ENCODE data around the gene MACF1. TPM values are rescaled to one million over a fixed set of nuclear protein-coding genes. Genes with fewer than 3 reads are reported as not detected.

Gene MACF1
- total and polyA plus RNA-seq, 2 of the 13 experiments (the other 11 are each of a cell fraction or from before 2014, with no cell fraction given) = 36.7 to 65.4 TPM

DNA sequence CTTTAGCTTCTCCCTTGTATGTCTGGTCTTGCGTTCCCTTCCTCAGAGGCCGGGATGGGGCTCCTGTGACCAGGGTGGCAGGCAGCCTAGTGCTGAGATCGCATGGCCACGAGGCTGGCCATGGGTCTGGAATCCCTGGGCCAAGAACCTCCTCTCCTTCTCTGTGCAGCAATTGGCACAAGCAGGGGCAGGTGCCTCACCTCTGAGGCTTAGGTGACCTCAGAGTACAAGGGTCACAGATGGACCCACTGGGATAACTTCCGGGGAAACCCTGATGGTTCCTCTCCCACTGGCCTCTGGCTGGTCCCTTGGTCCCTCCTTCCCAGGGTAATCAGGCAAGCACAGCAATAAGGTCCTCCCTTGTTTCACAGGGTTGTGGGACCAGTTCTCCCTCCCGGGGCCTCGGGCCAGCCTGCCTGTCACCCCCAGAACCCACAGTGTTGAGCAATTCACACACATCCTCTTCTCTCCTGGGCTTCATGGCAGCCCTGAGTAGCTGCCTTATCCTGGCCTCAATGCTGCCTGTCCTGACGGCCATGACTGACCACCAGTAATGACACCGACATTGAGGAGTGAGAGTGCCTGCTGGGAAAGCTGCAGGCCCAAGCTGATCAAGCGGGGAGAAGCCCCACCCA is 325.5 kb downstream of the MACF1 start:
- no TSS peak for BruUV-seq (replicated peaks)
- no peaks in the 10 kb centered on the region for H3K27me3 ChIP-seq (ENCODE audit: control insufficient read depth in 1 of 2, insufficient read depth in 2 of 2, low read length in 2 of 2)
- CTCF ChIA-PET (ENCODE audit: low intra/inter-chr PET ratio, low total read pairs) = no interaction called here
- no peak overlapping the region for H3K9ac ChIP-seq (ENCODE audit: insufficient read depth, low read depth, low read length)
- no peaks in the 10 kb centered on the region for H3K79me2 ChIP-seq (ENCODE audit: insufficient read depth, low read length)
- no peak overlapping the region for H3K4me2 ChIP-seq (ENCODE audit: low read depth, low read length)
- ATAC-seq (no peak), DNase-seq (ENCODE audit: low spot score) (no peak), FAIRE-seq (no peak)
- no peaks in the 10 kb centered on the region for H3K36me3 ChIP-seq (replicated peaks in 1 of 2; ENCODE audit: control insufficient read depth in 1 of 2, insufficient read depth in 2 of 2, low read length in 2 of 2)
- no peaks in the 10 kb centered on the region for H3K4me1 ChIP-seq (ENCODE audit: insufficient read depth, low read length)
- TF ChIP-seq PAX8 (CRISPR knock-in tag; IDR thresholded peaks at IDR 0.05; ENCODE audit: borderline replicate concordance) = no peak
- WGBS (ENCODE audit: low lambda C conversion rate) = 95% methylated on average over 6 of the region's 10 CpGs
- in situ Hi-C loops (cut with HindIII; ENCODE audit: extremely low pct_ligation_motif_present, low pct_unique_long_range_greater_than_20kb) (loop anchor here (25.0 kb wide), 1 partner anchor 443 kb away; no protein-coding TSS in a partner anchor), intact Hi-C loops (cut with micrococcal nuclease; ENCODE audit: unreplicated experiment) (loop anchor here (10.0 kb wide), 1 partner anchor 65 kb away; no protein-coding TSS in a partner anchor)
- no peaks in the 10 kb centered on the region for H3K9me3 ChIP-seq (ENCODE audit: low read length)
- POLR2A ChIA-PET = no interaction called here
- H4K20me1 ChIP-seq (ENCODE audit: insufficient read depth, low read length) = no peaks in the 10 kb centered on the region
- H3K27ac ChIP-seq (ENCODE audit: extremely low read length, insufficient read depth, low read length) = no peak overlapping the region
- no peak overlapping the region for H2AFZ ChIP-seq (ENCODE audit: low read length)
- H3K4me3 ChIP-seq (replicated peaks in 1 of 3; ENCODE audit: insufficient read depth in 1 of 3, low read depth in 2 of 3, low read length in 3 of 3) = no peak overlapping the region

DNA sequence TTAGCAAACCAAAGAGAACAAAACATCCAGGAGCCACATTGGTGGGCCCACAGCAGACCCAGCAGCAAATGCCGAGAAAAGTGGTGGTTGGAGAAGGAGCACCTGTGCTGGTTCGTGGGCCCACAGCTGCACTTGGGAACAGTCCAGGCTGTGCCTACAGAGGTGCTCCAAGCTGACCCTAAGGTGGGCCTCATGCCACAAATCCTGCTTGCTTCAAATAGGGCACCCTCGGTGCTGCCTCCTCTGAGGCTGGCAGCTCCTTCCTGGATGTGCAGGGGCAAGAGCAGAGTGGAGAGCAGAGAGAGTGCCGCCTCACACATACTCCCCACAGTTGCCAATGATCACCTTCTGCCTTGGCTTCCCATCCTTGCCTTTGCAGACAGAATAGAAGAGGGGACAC is 327.0 kb downstream of the MACF1 start:
- H3K4me2 ChIP-seq (ENCODE audit: low read depth, low read length) = no peak overlapping the region
- WGBS (ENCODE audit: low lambda C conversion rate) = 100% methylated on average over 2 of the region's 4 CpGs
- no peak for FAIRE-seq
- no peak for ATAC-seq
- H3K36me3 ChIP-seq (replicated peaks in 1 of 2; ENCODE audit: control insufficient read depth in 1 of 2, insufficient read depth in 2 of 2, low read length in 2 of 2) = no peaks in the 10 kb centered on the region
- no peaks in the 10 kb centered on the region for H3K27me3 ChIP-seq (ENCODE audit: control insufficient read depth in 1 of 2, insufficient read depth in 2 of 2, low read length in 2 of 2)
- CTCF ChIA-PET (ENCODE audit: low intra/inter-chr PET ratio, low total read pairs) = no interaction called here
- intact Hi-C loops (cut with micrococcal nuclease; ENCODE audit: unreplicated experiment) (loop anchor here (10.0 kb wide), 1 partner anchor 67 kb away; no protein-coding TSS in a partner anchor), in situ Hi-C loops (cut with HindIII; ENCODE audit: extremely low pct_ligation_motif_present, low pct_unique_long_range_greater_than_20kb) (loop anchor here (25.0 kb wide), 1 partner anchor 444 kb away; no protein-coding TSS in a partner anchor)
- no peaks in the 10 kb centered on the region for H4K20me1 ChIP-seq (ENCODE audit: insufficient read depth, low read length)
- H3K9ac ChIP-seq (ENCODE audit: insufficient read depth, low read depth, low read length) = no peak overlapping the region
- no peak overlapping the region for H3K4me3 ChIP-seq (replicated peaks in 1 of 3; ENCODE audit: insufficient read depth in 1 of 3, low read depth in 2 of 3, low read length in 3 of 3)
- no peak overlapping the region for H2AFZ ChIP-seq (ENCODE audit: low read length)
- no peaks in the 10 kb centered on the region for H3K4me1 ChIP-seq (ENCODE audit: insufficient read depth, low read length)
- no peaks in the 10 kb centered on the region for H3K9me3 ChIP-seq (ENCODE audit: low read length)
- no peak overlapping the region for H3K27ac ChIP-seq (ENCODE audit: extremely low read length, insufficient read depth, low read length)
- BruUV-seq (replicated peaks) = no TSS peak
- DNase-seq (ENCODE audit: low spot score) = no peak
- TF ChIP-seq MIER2 (CRISPR knock-in tag; IDR thresholded peaks at IDR 0.05) (no peak), ZFP41 (CRISPR knock-in tag; IDR thresholded peaks at IDR 0.05; ENCODE audit: borderline replicate concordance) (no peak), NFE2L2 (IDR thresholded peaks at IDR 0.05; ENCODE audit: low read length) (no peak), NPAS2 (CRISPR knock-in tag; IDR thresholded peaks at IDR 0.05; ENCODE audit: borderline replicate concordance) (no peak), ZNF331 (CRISPR knock-in tag; IDR thresholded peaks at IDR 0.05) (no peak), TCF7L2 (IDR thresholded peaks at IDR 0.05; ENCODE audit: low read depth, low read length) (no peak), SMAD1 (CRISPR knock-in tag; IDR thresholded peaks at IDR 0.05; ENCODE audit: borderline replicate concordance, low read depth) (no peak), SRSF4 (IDR thresholded peaks at IDR 0.05; ENCODE audit: low read depth, low read length, poor library complexity, severe bottlenecking) (no peak), WIZ (CRISPR knock-in tag; IDR thresholded peaks at IDR 0.05) (no peak), GFI1 (CRISPR knock-in tag; IDR thresholded peaks at IDR 0.05; ENCODE audit: borderline replicate concordance) (no peak)
- TF ChIP-seq, protein P1, sequence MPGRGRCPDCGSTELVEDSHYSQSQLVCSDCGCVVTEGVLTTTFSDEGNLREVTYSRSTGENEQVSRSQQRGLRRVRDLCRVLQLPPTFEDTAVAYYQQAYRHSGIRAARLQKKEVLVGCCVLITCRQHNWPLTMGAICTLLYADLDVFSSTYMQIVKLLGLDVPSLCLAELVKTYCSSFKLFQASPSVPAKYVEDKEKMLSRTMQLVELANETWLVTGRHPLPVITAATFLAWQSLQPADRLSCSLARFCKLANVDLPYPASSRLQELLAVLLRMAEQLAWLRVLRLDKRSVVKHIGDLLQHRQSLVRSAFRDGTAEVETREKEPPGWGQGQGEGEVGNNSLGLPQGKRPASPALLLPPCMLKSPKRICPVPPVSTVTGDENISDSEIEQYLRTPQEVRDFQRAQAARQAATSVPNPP (CRISPR knock-in tag; IDR thresholded peaks at IDR 0.05) = no peak
- no peaks in the 10 kb centered on the region for H3K79me2 ChIP-seq (ENCODE audit: insufficient read depth, low read length)
- POLR2A ChIA-PET = no interaction called here

Measured in HepG2 (cell line).